Astrocyte of the spinal cord (primary cell): ENCODE results near the gene LINC00237.

Experiments used
- DNase-seq: peaks from one replicate; pipeline ENCODE4 v3.0.0; 2011; ENCODE audit warnings: low read depth, low spot score
- H3K4me3 ChIP-seq: 2 replicates; pipeline ENCODE4 v1.5.1; 2011; ENCODE audit warnings: low read depth, mild to moderate bottlenecking, low read length, moderate library complexity
- in situ Hi-C: cut with HindIII; loops from 2 replicates; pipeline ENCODE4 v1.10.0; 2017; ENCODE audit warnings: low sequenced_read_pairs
- TF ChIP-seq, protein P1 (sequence below): IDR thresholded peaks from 2 replicates; pipeline ENCODE4 v1.5.1; 2012; ENCODE audit warnings: low read depth, mild to moderate bottlenecking, low read length, inconsistent platforms

Gene LINC00237

DNA sequence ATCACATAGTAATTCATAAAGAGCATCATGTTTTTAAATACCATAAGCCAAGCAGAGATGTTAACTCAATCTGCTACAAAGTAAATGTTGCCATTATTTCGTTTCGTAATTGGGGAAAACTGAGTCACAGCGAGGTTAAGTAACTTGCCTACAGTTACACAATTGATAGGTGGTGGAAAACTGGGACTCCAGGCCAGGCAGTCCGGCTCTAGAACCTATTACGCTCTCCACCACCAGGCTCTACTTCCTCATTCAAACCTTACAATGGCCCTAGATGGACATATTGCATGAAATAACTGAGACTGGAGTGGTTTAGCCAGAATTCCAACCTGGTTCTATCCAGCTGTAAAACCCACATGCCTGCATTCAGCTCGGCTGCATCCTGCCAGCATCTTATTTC, 58.2 kb downstream of the LINC00237 start:
- in situ Hi-C loops = no loop called here
- DNase-seq = no peak
- TF ChIP-seq, protein P1, sequence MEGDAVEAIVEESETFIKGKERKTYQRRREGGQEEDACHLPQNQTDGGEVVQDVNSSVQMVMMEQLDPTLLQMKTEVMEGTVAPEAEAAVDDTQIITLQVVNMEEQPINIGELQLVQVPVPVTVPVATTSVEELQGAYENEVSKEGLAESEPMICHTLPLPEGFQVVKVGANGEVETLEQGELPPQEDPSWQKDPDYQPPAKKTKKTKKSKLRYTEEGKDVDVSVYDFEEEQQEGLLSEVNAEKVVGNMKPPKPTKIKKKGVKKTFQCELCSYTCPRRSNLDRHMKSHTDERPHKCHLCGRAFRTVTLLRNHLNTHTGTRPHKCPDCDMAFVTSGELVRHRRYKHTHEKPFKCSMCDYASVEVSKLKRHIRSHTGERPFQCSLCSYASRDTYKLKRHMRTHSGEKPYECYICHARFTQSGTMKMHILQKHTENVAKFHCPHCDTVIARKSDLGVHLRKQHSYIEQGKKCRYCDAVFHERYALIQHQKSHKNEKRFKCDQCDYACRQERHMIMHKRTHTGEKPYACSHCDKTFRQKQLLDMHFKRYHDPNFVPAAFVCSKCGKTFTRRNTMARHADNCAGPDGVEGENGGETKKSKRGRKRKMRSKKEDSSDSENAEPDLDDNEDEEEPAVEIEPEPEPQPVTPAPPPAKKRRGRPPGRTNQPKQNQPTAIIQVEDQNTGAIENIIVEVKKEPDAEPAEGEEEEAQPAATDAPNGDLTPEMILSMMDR = no peak
- H3K4me3 ChIP-seq = no peak overlapping the region

DNA sequence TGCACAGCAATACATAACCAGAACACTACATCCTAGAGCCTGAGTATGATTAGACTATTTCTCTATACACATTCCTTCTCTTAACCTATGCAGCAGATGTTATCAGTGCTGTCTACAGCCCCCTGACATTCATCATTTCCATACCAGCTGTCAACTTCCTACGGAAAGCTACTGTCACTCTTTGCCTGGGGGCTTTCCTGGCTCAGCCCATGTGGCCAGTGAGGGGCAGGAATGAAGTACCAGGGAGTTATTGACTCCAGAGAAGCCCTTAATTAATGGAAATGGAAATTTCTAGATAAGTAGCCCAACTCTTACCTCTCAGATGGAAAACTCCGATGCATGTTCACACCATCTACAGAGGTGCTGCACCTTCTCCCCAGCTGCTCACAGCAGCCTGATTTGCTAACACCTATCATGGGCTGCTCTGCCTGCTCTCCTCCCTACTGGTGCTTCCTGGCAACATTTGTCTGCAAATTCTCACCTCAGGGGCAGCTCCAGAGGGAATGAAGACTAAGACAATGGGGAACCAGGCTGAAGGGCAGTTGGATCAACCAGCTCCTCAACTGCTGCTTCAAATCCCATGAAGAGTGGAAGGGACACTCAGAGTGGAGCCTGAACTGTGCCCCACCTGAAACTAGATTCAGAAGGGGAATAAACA, 59.6 kb downstream of the LINC00237 start:
- in situ Hi-C loops = no loop called here
- TF ChIP-seq, protein P1 = no peak

More for the DNA sequence above, 59.6 kb downstream of the LINC00237 start:
- no peak overlapping the region for H3K4me3 ChIP-seq
- no peak for DNase-seq
